Measurements from ENCODE around the gene ADRA2B.
"Not testable (repeated sequence)": the region's sequence is repeated elsewhere in the genome, so short reads cannot be mapped to it uniquely, and the experiment has no call there.

- TF ChIP-seq, protein P1, sequence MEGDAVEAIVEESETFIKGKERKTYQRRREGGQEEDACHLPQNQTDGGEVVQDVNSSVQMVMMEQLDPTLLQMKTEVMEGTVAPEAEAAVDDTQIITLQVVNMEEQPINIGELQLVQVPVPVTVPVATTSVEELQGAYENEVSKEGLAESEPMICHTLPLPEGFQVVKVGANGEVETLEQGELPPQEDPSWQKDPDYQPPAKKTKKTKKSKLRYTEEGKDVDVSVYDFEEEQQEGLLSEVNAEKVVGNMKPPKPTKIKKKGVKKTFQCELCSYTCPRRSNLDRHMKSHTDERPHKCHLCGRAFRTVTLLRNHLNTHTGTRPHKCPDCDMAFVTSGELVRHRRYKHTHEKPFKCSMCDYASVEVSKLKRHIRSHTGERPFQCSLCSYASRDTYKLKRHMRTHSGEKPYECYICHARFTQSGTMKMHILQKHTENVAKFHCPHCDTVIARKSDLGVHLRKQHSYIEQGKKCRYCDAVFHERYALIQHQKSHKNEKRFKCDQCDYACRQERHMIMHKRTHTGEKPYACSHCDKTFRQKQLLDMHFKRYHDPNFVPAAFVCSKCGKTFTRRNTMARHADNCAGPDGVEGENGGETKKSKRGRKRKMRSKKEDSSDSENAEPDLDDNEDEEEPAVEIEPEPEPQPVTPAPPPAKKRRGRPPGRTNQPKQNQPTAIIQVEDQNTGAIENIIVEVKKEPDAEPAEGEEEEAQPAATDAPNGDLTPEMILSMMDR (IDR thresholded peaks at IDR 0.05 in 2 of 3, conservative IDR thresholded peaks at IDR 0.05 in 1 of 3; ENCODE audit: borderline replicate concordance in 1 of 3, insufficient read depth in 1 of 3, low read depth in 2 of 3, low read length in 2 of 3) = not testable (repeated sequence)
- TF ChIP-seq RAD21 (IDR thresholded peaks at IDR 0.05; ENCODE audit: low read depth); POLR2A (IDR thresholded peaks at IDR 0.05; ENCODE audit: borderline replicate concordance, extremely low read depth, insufficient read depth, insufficient read length); EZH2 (IDR thresholded peaks at IDR 0.05); CEBPB (IDR thresholded peaks at IDR 0.05; ENCODE audit: low read depth); YY1 (IDR thresholded peaks at IDR 0.05; ENCODE audit: extremely low read depth, insufficient replicate concordance, low read depth, low read length); SIN3A (IDR thresholded peaks at IDR 0.05; ENCODE audit: low read depth); POLR2AphosphoS5 (IDR thresholded peaks at IDR 0.05; ENCODE audit: low read depth, low read length); ZNF274 (IDR thresholded peaks at IDR 0.05; ENCODE audit: low read depth, low read length); EGR1 (IDR thresholded peaks at IDR 0.05; ENCODE audit: low read depth); EZH2phosphoT487 (IDR thresholded peaks at IDR 0.05; ENCODE audit: borderline replicate concordance): not testable (repeated sequence)
- TF ChIP-seq, protein P2, sequence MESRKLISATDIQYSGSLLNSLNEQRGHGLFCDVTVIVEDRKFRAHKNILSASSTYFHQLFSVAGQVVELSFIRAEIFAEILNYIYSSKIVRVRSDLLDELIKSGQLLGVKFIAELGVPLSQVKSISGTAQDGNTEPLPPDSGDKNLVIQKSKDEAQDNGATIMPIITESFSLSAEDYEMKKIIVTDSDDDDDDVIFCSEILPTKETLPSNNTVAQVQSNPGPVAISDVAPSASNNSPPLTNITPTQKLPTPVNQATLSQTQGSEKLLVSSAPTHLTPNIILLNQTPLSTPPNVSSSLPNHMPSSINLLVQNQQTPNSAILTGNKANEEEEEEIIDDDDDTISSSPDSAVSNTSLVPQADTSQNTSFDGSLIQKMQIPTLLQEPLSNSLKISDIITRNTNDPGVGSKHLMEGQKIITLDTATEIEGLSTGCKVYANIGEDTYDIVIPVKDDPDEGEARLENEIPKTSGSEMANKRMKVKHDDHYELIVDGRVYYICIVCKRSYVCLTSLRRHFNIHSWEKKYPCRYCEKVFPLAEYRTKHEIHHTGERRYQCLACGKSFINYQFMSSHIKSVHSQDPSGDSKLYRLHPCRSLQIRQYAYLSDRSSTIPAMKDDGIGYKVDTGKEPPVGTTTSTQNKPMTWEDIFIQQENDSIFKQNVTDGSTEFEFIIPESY (IDR thresholded peaks at IDR 0.05; ENCODE audit: extremely low read depth, insufficient replicate concordance, low read length) = not testable (repeated sequence)
These were observed 45.0 kb downstream of the ADRA2B start for GRCh38 chr2:96071087-96071976.

Measured in HCT116 (cell line).